GM23338 (cell line): ENCODE measurements around the gene TMEM151B. TPM values are rescaled to one million over a fixed set of nuclear protein-coding genes. Genes with fewer than 3 reads are reported as not detected.

ENCODE experiments used
- ATAC-seq: fragments of 200-7000 bp; cut with Tn5 transposase; 3 replicates; pipeline ENCODE4 v1.9.1; 2020
- DNase-seq: peaks from one replicate; pipeline ENCODE4 v3.0.0-alpha.2; 2015; ENCODE audit warnings: low spot score
- H2AFZ ChIP-seq: fragments of 200-600 bp; sonication (generic); 2 replicates; pipeline ENCODE4 v1.8.0; 2016; ENCODE audit warnings: antibody characterized with exemption, mild to moderate bottlenecking, moderate library complexity
- H3F3A ChIP-seq: fragments of 200-600 bp; sonication (generic); replicated peaks from 2 replicates; pipeline ENCODE4 v1.8.0; 2017; ENCODE audit warnings: antibody characterized with exemption, mixed run types, low read depth
- H3K27ac ChIP-seq: fragments of 200-600 bp; sonication (generic); 2 replicates; pipeline ENCODE4 v1.6.1; 2016; ENCODE audit warnings: low read depth
- H3K27me3 ChIP-seq: fragments of 200-600 bp; sonication (generic); 2 replicates; pipeline ENCODE4 v1.8.0; 2016; ENCODE audit warnings: mild to moderate bottlenecking, mixed run types, moderate library complexity; ENCODE audit not compliant: insufficient read depth
- H3K36me3 ChIP-seq: fragments of 200-600 bp; sonication (generic); 2 replicates; pipeline ENCODE4 v1.8.0; 2016; ENCODE audit warnings: mild to moderate bottlenecking; ENCODE audit not compliant: insufficient read depth
- H3K4me1 ChIP-seq: fragments of 200-600 bp; sonication (generic); 2 replicates; pipeline ENCODE4 v1.8.0; 2016; ENCODE audit warnings: mild to moderate bottlenecking, moderate library complexity; ENCODE audit not compliant: insufficient read depth
- H3K4me2 ChIP-seq: fragments of 200-600 bp; sonication (generic); 2 replicates; pipeline ENCODE4 v1.7.1; 2017; ENCODE audit warnings: mixed run types
- H3K4me3 ChIP-seq: fragments of 200-600 bp; sonication (generic); 2 replicates; pipeline ENCODE4 v1.6.1; 2016; ENCODE audit warnings: mixed run types
- H3K79me2 ChIP-seq: fragments of 200-600 bp; sonication (generic); replicated peaks from 2 replicates; pipeline ENCODE4 v1.8.0; 2017; ENCODE audit warnings: mild to moderate bottlenecking; ENCODE audit not compliant: insufficient read depth
- H3K9me2 ChIP-seq: fragments of 200-600 bp; sonication (generic); 2 replicates; pipeline ENCODE4 v1.8.0; 2017; ENCODE audit not compliant: insufficient read depth
- H4K20me1 ChIP-seq: fragments of 200-600 bp; sonication (generic); replicated peaks from 2 replicates; pipeline ENCODE4 v1.8.0; 2017; ENCODE audit warnings: mild to moderate bottlenecking; ENCODE audit not compliant: insufficient read depth
- H3K27ac Mint-ChIP-seq: 2 replicates; pipeline ENCODE4 v1.8.0; 2020; ENCODE audit warnings: inconsistent platforms, mild to moderate bottlenecking, moderate library complexity, mixed read lengths
- H3K27me3 Mint-ChIP-seq: 3 replicates; pipeline ENCODE4 v1.8.0; 2022; ENCODE audit warnings: low read depth, mild to moderate bottlenecking, moderate library complexity, mixed read lengths, inconsistent platforms; ENCODE audit not compliant: insufficient read depth, poor library complexity
- H3K36me3 Mint-ChIP-seq: 3 replicates; pipeline ENCODE4 v1.8.0; 2021; ENCODE audit warnings: low read depth, mild to moderate bottlenecking, inconsistent platforms, moderate library complexity, mixed read lengths
- H3K4me1 Mint-ChIP-seq: 3 replicates; pipeline ENCODE4 v1.8.0; 2020; ENCODE audit warnings: mild to moderate bottlenecking, inconsistent platforms, mixed read lengths
- H3K4me3 Mint-ChIP-seq: 3 replicates; pipeline ENCODE4 v1.8.0; 2021; ENCODE audit warnings: moderate library complexity, mild to moderate bottlenecking, inconsistent platforms, mixed read lengths
- H3K9me3 Mint-ChIP-seq: 3 replicates; pipeline ENCODE4 v1.8.0; 2020; ENCODE audit warnings: moderate library complexity, mild to moderate bottlenecking, inconsistent platforms, mixed read lengths
- CREB1 ChIP-seq: fragments of 250-450 bp; sonication (Bioruptor Pico); IDR thresholded peaks from 2 replicates; pipeline ENCODE4 v1.5.0; 2020; ENCODE audit warnings: low read depth, mild to moderate bottlenecking, moderate library complexity
- EZH2 ChIP-seq: fragments of 200-600 bp; sonication (generic); IDR thresholded peaks from one replicate; pipeline ENCODE4 v1.8.0; 2017; ENCODE audit warnings: antibody characterized with exemption, mild to moderate bottlenecking, low read depth; ENCODE audit not compliant: unreplicated experiment
- EZH2phosphoT487 ChIP-seq: fragments of 200-600 bp; sonication (generic); IDR thresholded peaks from one replicate; pipeline ENCODE4 v1.8.1; 2018; ENCODE audit warnings: antibody characterized with exemption; ENCODE audit not compliant: unreplicated experiment
- JUNB ChIP-seq: IDR thresholded peaks from one replicate; pipeline ENCODE4 v1.6.1; 2016; ENCODE audit warnings: antibody characterized with exemption; ENCODE audit not compliant: unreplicated experiment
- NANOG ChIP-seq: IDR thresholded peaks from 2 replicates; pipeline ENCODE4 v1.6.1; 2016; ENCODE audit warnings: antibody characterized with exemption, borderline replicate concordance
- POLR2AphosphoS5 ChIP-seq: IDR thresholded peaks from 2 replicates; pipeline ENCODE4 v1.6.1; 2016; ENCODE audit warnings: antibody characterized with exemption, low read depth
- STAT1 ChIP-seq: IDR thresholded peaks from one replicate; pipeline ENCODE4 v1.6.1; 2016; ENCODE audit warnings: antibody characterized with exemption; ENCODE audit not compliant: unreplicated experiment
- ZNF114 ChIP-seq: fragments of 250-450 bp; sonication (Bioruptor Pico); IDR thresholded peaks from 2 replicates; pipeline ENCODE4 v1.5.0; 2020; ENCODE audit warnings: mild to moderate bottlenecking, moderate library complexity
- ZNF331 ChIP-seq: fragments of 250-450 bp; sonication (Bioruptor Pico); IDR thresholded peaks from 2 replicates; pipeline ENCODE4 v1.5.0; 2020; ENCODE audit warnings: low read depth, mild to moderate bottlenecking, moderate library complexity
- polyA plus RNA-seq: library from polyadenylated mRNA; unstranded; fragments of >200 nt; fragmentation: Nextera tagmentation; extraction: Ambion mirVana; gene quantifications from 2 replicates; pipeline ENCODE4 v1.2.1, GENCODE V29; 2016
- total RNA-seq: library from RNA; depleted of rRNA; stranded (reverse); fragments of >200 nt; shearing (Covaris generic); gene quantifications from 2 replicates; pipeline ENCODE4 v1.2.3, GENCODE V29; 2014
- TF ChIP-seq, protein P1 (sequence below): fragments of 250-450 bp; sonication (Bioruptor Pico); IDR thresholded peaks from 2 replicates; pipeline ENCODE4 v1.5.0; 2020; ENCODE audit warnings: mild to moderate bottlenecking, moderate library complexity
- TF ChIP-seq, protein P2 (sequence below): IDR thresholded peaks from 2 replicates; pipeline ENCODE4 v1.6.1; 2016; ENCODE audit warnings: antibody characterized with exemption
- TF ChIP-seq, protein P3 (sequence below): IDR thresholded peaks from one replicate; pipeline ENCODE4 v1.6.1; 2018; ENCODE audit warnings: antibody characterized with exemption; ENCODE audit not compliant: unreplicated experiment

TMEM151B gene
- total and polyA plus RNA-seq, 2 experiments from 2014 or later, result 0.91 to 14.6 TPM

DNA sequence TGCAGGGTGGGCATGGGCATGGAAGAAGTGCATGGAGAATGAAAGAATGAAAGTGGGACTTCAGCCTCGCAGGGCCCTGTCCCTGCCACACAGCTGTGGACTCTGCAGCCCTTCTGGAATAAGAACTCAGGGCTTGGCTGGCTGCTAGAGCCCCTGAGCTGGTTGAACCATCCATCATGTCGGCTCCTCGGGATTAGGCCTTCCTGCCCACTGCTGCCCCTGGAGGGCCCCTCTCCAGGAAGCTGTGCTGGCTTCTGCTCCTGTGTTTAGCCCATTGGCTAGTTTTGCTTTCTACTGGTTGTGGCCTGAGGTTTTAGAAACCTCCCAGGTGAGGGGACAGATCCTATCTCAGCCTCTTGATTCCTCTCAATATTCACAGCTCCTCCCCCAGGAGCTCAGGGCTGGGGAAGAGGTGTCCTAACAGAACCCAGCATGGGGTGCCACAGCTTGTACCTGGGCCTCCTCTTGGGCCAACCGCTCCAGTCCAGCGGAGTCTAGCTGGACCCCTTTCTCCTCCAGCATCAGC lies 35.0 kb downstream of the TMEM151B start:
- no peak for DNase-seq
- no peak overlapping the region for H2AFZ ChIP-seq
- no peaks in the 10 kb centered on the region for H3K4me1 ChIP-seq
- peak; percentile 11 for ATAC-seq
- TF ChIP-seq, protein P1, sequence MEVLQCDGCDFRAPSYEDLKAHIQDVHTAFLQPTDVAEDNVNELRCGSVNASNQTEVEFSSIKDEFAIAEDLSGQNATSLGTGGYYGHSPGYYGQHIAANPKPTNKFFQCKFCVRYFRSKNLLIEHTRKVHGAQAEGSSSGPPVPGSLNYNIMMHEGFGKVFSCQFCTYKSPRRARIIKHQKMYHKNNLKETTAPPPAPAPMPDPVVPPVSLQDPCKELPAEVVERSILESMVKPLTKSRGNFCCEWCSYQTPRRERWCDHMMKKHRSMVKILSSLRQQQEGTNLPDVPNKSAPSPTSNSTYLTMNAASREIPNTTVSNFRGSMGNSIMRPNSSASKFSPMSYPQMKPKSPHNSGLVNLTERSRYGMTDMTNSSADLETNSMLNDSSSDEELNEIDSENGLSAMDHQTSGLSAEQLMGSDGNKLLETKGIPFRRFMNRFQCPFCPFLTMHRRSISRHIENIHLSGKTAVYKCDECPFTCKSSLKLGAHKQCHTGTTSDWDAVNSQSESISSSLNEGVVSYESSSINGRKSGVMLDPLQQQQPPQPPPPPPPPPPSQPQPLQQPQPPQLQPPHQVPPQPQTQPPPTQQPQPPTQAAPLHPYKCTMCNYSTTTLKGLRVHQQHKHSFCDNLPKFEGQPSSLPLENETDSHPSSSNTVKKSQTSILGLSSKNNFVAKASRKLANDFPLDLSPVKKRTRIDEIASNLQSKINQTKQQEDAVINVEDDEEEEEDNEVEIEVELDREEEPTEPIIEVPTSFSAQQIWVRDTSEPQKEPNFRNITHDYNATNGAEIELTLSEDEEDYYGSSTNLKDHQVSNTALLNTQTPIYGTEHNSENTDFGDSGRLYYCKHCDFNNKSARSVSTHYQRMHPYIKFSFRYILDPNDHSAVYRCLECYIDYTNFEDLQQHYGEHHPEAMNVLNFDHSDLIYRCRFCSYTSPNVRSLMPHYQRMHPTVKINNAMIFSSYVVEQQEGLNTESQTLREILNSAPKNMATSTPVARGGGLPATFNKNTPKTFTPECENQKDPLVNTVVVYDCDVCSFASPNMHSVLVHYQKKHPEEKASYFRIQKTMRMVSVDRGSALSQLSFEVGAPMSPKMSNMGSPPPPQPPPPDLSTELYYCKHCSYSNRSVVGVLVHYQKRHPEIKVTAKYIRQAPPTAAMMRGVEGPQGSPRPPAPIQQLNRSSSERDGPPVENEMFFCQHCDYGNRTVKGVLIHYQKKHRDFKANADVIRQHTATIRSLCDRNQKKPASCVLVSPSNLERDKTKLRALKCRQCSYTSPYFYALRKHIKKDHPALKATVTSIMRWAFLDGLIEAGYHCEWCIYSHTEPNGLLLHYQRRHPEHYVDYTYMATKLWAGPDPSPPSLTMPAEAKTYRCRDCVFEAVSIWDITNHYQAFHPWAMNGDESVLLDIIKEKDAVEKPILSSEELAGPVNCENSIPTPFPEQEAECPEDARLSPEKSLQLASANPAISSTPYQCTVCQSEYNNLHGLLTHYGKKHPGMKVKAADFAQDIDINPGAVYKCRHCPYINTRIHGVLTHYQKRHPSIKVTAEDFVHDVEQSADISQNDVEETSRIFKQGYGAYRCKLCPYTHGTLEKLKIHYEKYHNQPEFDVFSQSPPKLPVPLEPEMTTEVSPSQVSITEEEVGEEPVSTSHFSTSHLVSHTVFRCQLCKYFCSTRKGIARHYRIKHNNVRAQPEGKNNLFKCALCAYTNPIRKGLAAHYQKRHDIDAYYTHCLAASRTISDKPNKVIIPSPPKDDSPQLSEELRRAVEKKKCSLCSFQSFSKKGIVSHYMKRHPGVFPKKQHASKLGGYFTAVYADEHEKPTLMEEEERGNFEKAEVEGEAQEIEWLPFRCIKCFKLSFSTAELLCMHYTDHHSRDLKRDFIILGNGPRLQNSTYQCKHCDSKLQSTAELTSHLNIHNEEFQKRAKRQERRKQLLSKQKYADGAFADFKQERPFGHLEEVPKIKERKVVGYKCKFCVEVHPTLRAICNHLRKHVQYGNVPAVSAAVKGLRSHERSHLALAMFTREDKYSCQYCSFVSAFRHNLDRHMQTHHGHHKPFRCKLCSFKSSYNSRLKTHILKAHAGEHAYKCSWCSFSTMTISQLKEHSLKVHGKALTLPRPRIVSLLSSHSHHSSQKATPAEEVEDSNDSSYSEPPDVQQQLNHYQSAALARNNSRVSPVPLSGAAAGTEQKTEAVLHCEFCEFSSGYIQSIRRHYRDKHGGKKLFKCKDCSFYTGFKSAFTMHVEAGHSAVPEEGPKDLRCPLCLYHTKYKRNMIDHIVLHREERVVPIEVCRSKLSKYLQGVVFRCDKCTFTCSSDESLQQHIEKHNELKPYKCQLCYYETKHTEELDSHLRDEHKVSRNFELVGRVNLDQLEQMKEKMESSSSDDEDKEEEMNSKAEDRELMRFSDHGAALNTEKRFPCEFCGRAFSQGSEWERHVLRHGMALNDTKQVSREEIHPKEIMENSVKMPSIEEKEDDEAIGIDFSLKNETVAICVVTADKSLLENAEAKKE (CRISPR knock-in tag), result no peak
- TF ChIP-seq POLR2AphosphoS5 (no peak), ZNF331 (CRISPR knock-in tag) (no peak), EZH2phosphoT487 (no peak), ZNF114 (no peak), JUNB (no peak), EZH2 (no peak), STAT1 (no peak), CREB1 (no peak), NANOG (no peak)
- TF ChIP-seq, protein P2, sequence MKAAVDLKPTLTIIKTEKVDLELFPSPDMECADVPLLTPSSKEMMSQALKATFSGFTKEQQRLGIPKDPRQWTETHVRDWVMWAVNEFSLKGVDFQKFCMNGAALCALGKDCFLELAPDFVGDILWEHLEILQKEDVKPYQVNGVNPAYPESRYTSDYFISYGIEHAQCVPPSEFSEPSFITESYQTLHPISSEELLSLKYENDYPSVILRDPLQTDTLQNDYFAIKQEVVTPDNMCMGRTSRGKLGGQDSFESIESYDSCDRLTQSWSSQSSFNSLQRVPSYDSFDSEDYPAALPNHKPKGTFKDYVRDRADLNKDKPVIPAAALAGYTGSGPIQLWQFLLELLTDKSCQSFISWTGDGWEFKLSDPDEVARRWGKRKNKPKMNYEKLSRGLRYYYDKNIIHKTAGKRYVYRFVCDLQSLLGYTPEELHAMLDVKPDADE, result no peak
- TF ChIP-seq, protein P3, sequence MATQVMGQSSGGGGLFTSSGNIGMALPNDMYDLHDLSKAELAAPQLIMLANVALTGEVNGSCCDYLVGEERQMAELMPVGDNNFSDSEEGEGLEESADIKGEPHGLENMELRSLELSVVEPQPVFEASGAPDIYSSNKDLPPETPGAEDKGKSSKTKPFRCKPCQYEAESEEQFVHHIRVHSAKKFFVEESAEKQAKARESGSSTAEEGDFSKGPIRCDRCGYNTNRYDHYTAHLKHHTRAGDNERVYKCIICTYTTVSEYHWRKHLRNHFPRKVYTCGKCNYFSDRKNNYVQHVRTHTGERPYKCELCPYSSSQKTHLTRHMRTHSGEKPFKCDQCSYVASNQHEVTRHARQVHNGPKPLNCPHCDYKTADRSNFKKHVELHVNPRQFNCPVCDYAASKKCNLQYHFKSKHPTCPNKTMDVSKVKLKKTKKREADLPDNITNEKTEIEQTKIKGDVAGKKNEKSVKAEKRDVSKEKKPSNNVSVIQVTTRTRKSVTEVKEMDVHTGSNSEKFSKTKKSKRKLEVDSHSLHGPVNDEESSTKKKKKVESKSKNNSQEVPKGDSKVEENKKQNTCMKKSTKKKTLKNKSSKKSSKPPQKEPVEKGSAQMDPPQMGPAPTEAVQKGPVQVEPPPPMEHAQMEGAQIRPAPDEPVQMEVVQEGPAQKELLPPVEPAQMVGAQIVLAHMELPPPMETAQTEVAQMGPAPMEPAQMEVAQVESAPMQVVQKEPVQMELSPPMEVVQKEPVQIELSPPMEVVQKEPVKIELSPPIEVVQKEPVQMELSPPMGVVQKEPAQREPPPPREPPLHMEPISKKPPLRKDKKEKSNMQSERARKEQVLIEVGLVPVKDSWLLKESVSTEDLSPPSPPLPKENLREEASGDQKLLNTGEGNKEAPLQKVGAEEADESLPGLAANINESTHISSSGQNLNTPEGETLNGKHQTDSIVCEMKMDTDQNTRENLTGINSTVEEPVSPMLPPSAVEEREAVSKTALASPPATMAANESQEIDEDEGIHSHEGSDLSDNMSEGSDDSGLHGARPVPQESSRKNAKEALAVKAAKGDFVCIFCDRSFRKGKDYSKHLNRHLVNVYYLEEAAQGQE, result no peak
- Mint-ChIP-seq H3K36me3 (peaks cover 80% of the 10 kb centered on the region), H3K9me3 (no peaks in the 10 kb centered on the region; the same call in 2 of the 3 replicates), H3K4me1 (no peaks in the 10 kb centered on the region), H3K4me3 (no peak overlapping the region), H3K27me3 (peaks cover 10% of the 10 kb centered on the region), H3K27ac (peak overlapping the region; percentile 94)
- no peaks in the 10 kb centered on the region for H3K9me2 ChIP-seq
- peaks cover 11% of the 10 kb centered on the region; the same call in 1 of the 2 replicates for H3K36me3 ChIP-seq
- H3K27me3 ChIP-seq, result no peaks in the 10 kb centered on the region
- no peak overlapping the region for H3K4me3 ChIP-seq
- no peaks in the 10 kb centered on the region for H4K20me1 ChIP-seq
- H3K4me2 ChIP-seq, result no peak overlapping the region
- peak overlapping the region; percentile 66; the same call in 1 of the 2 replicates for H3K27ac ChIP-seq
- H3F3A ChIP-seq, result no peaks in the 10 kb centered on the region
- no peaks in the 10 kb centered on the region for H3K79me2 ChIP-seq
